Lower lobe of right lung (tissue), 2 donors: ENCODE data around the gene RPS6KC1. TPM values are rescaled to one million over a fixed set of nuclear protein-coding genes. Genes with fewer than 3 reads are reported as not detected.
"Not testable (repeated sequence)": the region's sequence is repeated elsewhere in the genome, so short reads cannot be mapped to it uniquely, and the experiment has no call there.

Source experiments
- ATAC-seq, 2 donors: fragments of 200-7000 bp; cut with Tn5 transposase; one replicate each; pipeline ENCODE4 v1.9.1; 2020 to 2022; ENCODE audit warnings: mild to moderate bottlenecking in 2 of 2, moderate library complexity in 2 of 2
- DNase-seq: peaks from one replicate; pipeline ENCODE4 v3.0.0-alpha.2; 2020
- H3K27ac ChIP-seq: fragments of 200-600 bp; one replicate; pipeline ENCODE4 v1.8.0; 2022
- H3K27me3 ChIP-seq: fragments of 200-600 bp; one replicate; pipeline ENCODE4 v1.8.0; 2022; ENCODE audit warnings: low read depth
- H3K36me3 ChIP-seq: fragments of 200-600 bp; one replicate; pipeline ENCODE4 v1.8.0; 2022; ENCODE audit warnings: mild to moderate bottlenecking
- H3K4me1 ChIP-seq: fragments of 200-600 bp; one replicate; pipeline ENCODE4 v1.8.0; 2022
- H3K4me3 ChIP-seq: fragments of 200-600 bp; one replicate; pipeline ENCODE4 v1.8.0; 2022; ENCODE audit warnings: mild to moderate bottlenecking
- H3K9me3 ChIP-seq: fragments of 200-600 bp; one replicate; pipeline ENCODE4 v1.8.0; 2022
- intact Hi-C: fragments of 100-400 bp; cut with DNase I; formaldehyde crosslinking; loops from one replicate; pipeline ENCODE4 v1.11.0; 2022
- total RNA-seq: library from RNA; stranded (reverse); fragmentation: NEBNext Ultra II Directional; extraction: Animal tissue kit (Norgen Biotek cat#: 25700); gene quantifications from one replicate; pipeline ENCODE4 v1.2.1, GENCODE V29; 2021
- TF ChIP-seq, protein P1 (sequence below): fragments of 200-600 bp; IDR thresholded peaks from one replicate; pipeline ENCODE4 v1.8.0; 2022; ENCODE audit warnings: antibody characterized with exemption, mild to moderate bottlenecking
- donor health status: DM: no; HTN: yes; CAD: no; lungs with severe emphysema.

RPS6KC1 gene
- total RNA-seq, 1 donor from 2014 or later, result 18.7 TPM

DNA sequence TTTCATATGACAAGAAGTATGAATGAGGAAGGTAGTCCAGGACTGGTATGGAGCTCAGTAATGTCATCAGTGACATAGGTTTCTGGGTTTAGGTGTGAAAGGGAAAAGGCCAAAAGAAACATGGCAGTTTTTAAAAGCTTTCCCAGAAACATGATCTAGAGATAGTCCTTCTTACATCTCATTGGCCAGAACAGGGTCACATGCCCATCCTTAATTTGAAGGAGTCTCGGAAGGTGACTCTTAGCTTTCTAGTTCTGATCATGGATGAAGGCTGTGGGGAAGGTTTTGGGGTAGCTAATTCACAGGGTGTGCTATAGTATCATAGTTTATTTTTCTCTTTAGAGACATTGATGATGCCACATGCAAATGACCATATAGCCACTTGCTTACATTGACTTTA is 55.3 kb downstream of the RPS6KC1 start:
- no peak overlapping the region for H3K27ac ChIP-seq
- no peak for ATAC-seq
- intact Hi-C loops, result no loop called here
- TF ChIP-seq, protein P1, sequence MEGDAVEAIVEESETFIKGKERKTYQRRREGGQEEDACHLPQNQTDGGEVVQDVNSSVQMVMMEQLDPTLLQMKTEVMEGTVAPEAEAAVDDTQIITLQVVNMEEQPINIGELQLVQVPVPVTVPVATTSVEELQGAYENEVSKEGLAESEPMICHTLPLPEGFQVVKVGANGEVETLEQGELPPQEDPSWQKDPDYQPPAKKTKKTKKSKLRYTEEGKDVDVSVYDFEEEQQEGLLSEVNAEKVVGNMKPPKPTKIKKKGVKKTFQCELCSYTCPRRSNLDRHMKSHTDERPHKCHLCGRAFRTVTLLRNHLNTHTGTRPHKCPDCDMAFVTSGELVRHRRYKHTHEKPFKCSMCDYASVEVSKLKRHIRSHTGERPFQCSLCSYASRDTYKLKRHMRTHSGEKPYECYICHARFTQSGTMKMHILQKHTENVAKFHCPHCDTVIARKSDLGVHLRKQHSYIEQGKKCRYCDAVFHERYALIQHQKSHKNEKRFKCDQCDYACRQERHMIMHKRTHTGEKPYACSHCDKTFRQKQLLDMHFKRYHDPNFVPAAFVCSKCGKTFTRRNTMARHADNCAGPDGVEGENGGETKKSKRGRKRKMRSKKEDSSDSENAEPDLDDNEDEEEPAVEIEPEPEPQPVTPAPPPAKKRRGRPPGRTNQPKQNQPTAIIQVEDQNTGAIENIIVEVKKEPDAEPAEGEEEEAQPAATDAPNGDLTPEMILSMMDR, result no peak
- H3K36me3 ChIP-seq, result no peaks in the 10 kb centered on the region
- no peaks in the 10 kb centered on the region for H3K27me3 ChIP-seq
- DNase-seq, result no peak
- no peaks in the 10 kb centered on the region for H3K4me1 ChIP-seq
- H3K4me3 ChIP-seq, result no peak overlapping the region
- H3K9me3 ChIP-seq, result no peaks in the 10 kb centered on the region

DNA sequence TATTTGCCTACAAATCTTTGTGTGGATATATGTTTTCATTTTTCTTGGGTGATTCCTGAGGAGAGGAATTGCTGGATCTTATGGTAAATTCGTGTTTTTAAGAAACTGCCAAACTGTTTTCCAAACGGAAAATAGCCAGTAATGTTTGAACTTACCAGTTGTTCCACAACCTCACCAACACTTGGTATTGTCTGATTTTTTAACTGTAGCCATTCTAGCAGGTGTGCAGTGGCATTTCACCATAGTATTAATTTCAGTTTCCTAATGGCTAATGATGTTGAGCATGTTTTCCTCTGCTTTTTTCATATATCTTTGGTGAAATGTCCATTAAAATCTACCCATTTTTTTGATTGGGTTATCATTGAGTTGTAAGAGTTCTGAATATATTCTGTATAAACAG is 56.6 kb downstream of the RPS6KC1 start:
- Histone ChIP-seq H3K4me3 (no peak overlapping the region), H3K27ac (no peak overlapping the region), H3K9me3 (no peaks in the 10 kb centered on the region), H3K27me3 (no peaks in the 10 kb centered on the region), H3K4me1 (no peaks in the 10 kb centered on the region), H3K36me3 (no peaks in the 10 kb centered on the region)
- intact Hi-C loops, result no loop called here
- ATAC-seq, result no peak
- TF ChIP-seq, protein P1, result no peak
- DNase-seq, result no peak

DNA sequence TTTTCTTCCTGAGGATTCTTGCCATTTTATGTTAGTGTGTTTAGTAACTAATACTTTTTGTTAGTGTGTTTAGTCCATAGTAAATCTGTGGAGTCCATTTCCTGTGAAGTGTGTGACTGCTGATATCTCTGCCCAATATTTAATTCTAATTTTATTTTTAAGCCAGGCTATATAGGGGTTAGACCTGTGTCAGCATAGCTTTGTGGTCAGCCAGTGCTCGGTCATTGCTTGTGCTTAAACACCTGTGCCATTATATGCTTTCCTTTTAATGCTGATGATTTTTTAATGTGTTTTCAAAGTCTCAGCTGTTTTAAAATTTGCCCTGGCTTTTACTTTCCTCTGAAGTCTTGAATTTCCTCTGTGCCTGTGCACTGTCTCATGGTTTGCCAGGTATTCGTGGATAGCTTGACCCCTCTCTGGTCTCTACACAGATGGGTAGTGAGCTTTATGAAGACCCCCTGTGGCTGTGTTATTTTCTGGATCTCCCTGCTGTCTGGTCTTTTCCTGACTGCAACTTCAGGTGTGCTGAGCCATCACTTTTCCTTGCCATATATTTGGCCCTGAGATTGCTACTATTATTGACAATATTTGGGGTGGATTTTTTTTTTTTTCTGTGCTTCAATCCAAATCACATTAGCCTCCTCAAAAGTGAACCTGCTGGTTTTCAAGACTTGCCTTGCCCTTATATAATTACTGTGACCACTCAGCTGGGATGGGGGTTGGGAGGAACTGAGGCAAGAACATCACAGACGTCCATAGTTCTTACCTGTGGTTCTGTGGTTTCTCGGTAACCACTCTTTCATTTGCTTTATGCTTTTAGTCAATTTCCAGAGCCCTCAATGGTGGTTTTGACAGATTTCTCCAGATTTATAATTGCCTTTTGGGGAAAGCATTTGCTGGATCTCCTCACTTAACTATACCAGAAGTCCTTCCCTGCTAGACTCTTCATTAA is 59.6 kb downstream of the RPS6KC1 start:
- Histone ChIP-seq H3K4me1 (no peaks in the 10 kb centered on the region), H3K27ac (no peak overlapping the region), H3K27me3 (no peaks in the 10 kb centered on the region), H3K9me3 (no peaks in the 10 kb centered on the region), H3K36me3 (no peaks in the 10 kb centered on the region), H3K4me3 (no peak overlapping the region)
- ATAC-seq, result no peak
- TF ChIP-seq, protein P1, result no peak
- no peak for DNase-seq
- intact Hi-C loops, result no loop called here

DNA sequence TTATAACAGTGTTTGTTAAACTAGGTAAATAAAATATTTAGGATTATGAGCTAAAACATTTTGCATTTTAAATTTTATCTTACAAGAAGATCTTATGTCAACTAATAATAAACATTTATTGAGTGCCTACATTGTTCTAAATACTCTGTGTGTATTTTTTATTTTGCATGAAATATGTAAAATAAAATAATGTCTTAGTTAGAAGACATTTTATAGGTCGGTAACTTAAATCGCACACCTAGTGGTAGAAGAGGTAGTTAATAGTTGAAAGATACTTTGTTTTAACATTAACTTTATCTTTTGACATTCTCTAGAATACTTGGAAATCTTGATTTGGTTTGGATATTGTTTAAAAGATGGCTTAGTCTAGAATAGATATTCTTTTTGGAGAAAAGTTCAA is 60.5 kb downstream of the RPS6KC1 start:
- Histone ChIP-seq H3K27me3 (no peaks in the 10 kb centered on the region), H3K36me3 (no peaks in the 10 kb centered on the region), H3K4me3 (no peak overlapping the region), H3K4me1 (no peaks in the 10 kb centered on the region), H3K9me3 (no peaks in the 10 kb centered on the region), H3K27ac (no peak overlapping the region)
- ATAC-seq, result no peak
- DNase-seq, result no peak
- intact Hi-C loops, result no loop called here
- TF ChIP-seq, protein P1, result no peak

DNA sequence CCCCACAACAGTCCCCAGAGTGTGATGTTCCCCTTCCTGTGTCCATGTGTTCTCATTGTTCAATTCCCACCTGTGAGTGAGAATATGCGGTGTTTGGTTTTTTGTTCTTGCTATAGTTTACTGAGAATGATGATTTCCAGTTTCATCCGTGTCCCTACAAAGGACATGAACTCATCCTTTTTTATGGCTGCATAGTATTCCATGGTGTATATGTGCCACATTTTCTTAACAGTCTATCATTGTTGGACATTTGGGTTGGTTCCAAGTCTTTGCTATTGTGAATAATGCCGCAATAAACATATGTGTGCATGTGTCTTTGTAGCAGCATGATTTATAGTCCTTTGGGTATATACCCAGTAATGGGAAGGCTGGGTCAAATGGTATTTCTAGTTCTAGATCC is 61.7 kb downstream of the RPS6KC1 start:
- ATAC-seq, H3K4me3 ChIP-seq, H3K27me3 ChIP-seq, H3K4me1 ChIP-seq, H3K36me3 ChIP-seq, H3K27ac ChIP-seq, intact Hi-C loops, DNase-seq, H3K9me3 ChIP-seq: not testable (repeated sequence)

DNA sequence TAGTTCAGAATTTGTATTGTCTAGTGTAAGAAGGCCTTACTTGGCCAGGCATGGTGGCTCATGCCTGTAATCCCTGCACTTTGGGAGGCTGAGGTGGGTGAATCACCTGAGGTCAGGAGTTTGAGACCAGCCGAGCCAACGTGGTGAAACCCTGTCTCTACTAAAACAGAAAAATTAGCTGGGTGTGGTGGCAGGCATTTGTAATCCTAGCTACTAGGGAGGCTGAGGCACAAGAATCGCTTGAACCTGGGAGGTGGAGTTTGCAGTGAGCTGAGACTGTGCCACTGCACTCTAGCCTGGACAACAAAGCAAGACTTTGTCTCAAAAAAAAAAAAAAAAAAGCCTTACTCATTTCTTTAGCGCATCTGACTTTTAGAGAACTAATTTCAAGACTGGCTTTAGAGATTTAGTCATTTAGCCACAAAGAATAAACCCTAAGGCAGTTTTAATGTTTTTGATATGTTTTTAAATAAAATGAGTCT is 66.7 kb downstream of the RPS6KC1 start:
- ATAC-seq, H3K4me3 ChIP-seq, H3K9me3 ChIP-seq, H3K27me3 ChIP-seq, H3K27ac ChIP-seq, intact Hi-C loops, DNase-seq, H3K4me1 ChIP-seq, H3K36me3 ChIP-seq: not testable (repeated sequence)
